GM12878 (cell line): Measurements from ENCODE around the gene CRTC1.

Experiments
- CREM ChIP-seq: IDR thresholded peaks from 2 replicates; pipeline ENCODE4 v1.6.1; 2014; ENCODE audit warnings: antibody characterized with exemption, low read depth
- ZNF274 ChIP-seq: IDR thresholded peaks from one replicate; pipeline ENCODE4 v1.8.0; 2011; ENCODE audit not compliant: insufficient read length, insufficient read depth
- TF ChIP-seq, protein P1 (sequence below): IDR thresholded peaks from 2 replicates; pipeline ENCODE4 v1.6.1; 2011; ENCODE audit warnings: low read depth, low read length, improper control_type of control experiment, borderline replicate concordance
- TF ChIP-seq, protein P2 (sequence below), 3 experiments: IDR thresholded peaks in 2 of 3; conservative IDR thresholded peaks in 1 of 3; 2 replicates each; pipeline ENCODE4 v1.5.1; 2011; ENCODE audit warnings: low read depth in 3 of 3, low read length in 3 of 3, mild to moderate bottlenecking in 3 of 3, control low read depth in 2 of 3, moderate library complexity in 2 of 3, inconsistent platforms in 1 of 3, mixed read lengths in 1 of 3; ENCODE audit not compliant: control insufficient read depth in 2 of 3, insufficient read depth in 1 of 3; ENCODE audit errors: extremely low read depth in 1 of 3

DNA sequence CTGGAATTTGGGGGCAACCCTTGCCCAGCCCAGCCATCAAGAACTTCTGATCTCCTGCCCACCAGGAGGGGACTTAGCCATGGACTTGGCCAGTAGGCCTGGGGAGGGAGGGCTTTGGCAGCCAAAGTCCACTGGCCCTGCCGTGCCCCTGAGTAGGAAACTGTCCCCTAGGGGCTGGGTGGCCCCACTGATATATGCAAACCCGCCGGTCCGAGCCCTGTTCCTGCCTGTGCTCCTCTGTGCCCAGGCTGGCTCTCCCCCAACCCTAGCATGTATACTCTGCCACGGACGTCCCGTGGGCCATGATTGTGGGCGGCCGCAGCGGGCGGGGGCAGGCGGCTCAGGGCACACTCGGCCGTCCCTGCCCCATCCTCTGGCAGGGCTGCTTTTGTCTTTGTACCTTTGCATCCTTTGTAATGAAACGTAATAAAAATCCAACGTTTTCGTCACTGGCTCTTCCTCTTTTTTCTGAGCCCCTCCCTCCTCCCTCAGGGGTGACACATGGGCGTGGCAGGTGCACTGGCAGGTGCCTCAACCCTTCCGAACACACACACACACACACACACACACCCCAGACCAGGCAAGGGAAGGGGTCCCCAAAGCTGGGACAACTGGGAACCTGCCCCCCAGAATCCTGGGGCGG, 98.5 kb downstream of the CRTC1 start:
- TF ChIP-seq ZNF274 (no peak), CREM (no peak)
- TF ChIP-seq, protein P1, sequence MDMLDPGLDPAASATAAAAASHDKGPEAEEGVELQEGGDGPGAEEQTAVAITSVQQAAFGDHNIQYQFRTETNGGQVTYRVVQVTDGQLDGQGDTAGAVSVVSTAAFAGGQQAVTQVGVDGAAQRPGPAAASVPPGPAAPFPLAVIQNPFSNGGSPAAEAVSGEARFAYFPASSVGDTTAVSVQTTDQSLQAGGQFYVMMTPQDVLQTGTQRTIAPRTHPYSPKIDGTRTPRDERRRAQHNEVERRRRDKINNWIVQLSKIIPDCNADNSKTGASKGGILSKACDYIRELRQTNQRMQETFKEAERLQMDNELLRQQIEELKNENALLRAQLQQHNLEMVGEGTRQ, result no peak
- TF ChIP-seq, protein P2, sequence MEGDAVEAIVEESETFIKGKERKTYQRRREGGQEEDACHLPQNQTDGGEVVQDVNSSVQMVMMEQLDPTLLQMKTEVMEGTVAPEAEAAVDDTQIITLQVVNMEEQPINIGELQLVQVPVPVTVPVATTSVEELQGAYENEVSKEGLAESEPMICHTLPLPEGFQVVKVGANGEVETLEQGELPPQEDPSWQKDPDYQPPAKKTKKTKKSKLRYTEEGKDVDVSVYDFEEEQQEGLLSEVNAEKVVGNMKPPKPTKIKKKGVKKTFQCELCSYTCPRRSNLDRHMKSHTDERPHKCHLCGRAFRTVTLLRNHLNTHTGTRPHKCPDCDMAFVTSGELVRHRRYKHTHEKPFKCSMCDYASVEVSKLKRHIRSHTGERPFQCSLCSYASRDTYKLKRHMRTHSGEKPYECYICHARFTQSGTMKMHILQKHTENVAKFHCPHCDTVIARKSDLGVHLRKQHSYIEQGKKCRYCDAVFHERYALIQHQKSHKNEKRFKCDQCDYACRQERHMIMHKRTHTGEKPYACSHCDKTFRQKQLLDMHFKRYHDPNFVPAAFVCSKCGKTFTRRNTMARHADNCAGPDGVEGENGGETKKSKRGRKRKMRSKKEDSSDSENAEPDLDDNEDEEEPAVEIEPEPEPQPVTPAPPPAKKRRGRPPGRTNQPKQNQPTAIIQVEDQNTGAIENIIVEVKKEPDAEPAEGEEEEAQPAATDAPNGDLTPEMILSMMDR (IDR thresholded peaks at IDR 0.05 in 2 of 3, conservative IDR thresholded peaks at IDR 0.05 in 1 of 3; ENCODE audit: control insufficient read depth in 2 of 3, extremely low read depth in 1 of 3, insufficient read depth in 1 of 3, low read depth in 3 of 3, low read length in 3 of 3), result no peak
